ENCODE measurements around the gene ADGRB2. TPM values are rescaled to one million over a fixed set of nuclear protein-coding genes. Genes with fewer than 3 reads are reported as not detected.

ADGRB2 gene
- total and polyA plus RNA-seq, 2 donors = 6.1 to 13.4 TPM

DNA sequence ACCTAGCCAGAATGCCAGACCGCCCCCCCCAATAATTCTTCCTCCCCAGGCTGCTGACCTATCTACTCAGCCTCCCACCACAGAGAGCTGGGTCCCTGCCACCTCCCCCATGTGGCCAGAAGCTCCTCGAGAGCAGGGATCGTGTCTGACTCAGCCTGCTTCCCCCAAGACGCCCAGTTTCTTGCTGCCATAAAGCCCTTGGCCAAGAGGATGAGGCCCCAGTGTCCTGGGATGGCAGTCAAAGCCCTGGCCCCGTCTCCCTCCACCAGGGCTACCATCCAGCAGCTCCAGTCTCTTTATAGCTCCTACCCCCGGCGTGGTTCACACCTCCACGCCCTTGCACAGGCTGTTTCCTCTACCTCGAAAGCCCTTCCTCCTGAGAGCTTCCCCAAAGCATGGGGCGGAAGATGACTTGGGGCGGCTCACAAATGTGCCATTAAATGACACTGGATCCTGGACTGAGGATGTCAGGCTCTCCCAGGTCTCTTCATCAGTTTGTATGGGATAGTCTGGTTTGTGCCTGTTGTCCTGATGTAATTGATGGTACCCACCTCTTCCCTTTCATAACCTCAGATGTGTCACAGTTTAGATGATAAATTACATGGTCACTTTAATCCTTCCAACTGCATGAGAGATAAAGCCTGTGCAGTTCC is 13.2 kb downstream of the ADGRB2 start:
- Histone ChIP-seq H3K36me3 (ENCODE audit: insufficient read depth) (no peaks in the 10 kb centered on the region), H3K27ac (ENCODE audit: low read depth) (no peak overlapping the region), H3K4me3 (ENCODE audit: low read depth, low read length) (no peak overlapping the region), H3K4me1 (ENCODE audit: insufficient read depth) (no peaks in the 10 kb centered on the region)
- no peak for DNase-seq (ENCODE audit: extremely low spot score)
- 56% methylated on average over 11 of the region's 11 CpGs for WGBS

DNA sequence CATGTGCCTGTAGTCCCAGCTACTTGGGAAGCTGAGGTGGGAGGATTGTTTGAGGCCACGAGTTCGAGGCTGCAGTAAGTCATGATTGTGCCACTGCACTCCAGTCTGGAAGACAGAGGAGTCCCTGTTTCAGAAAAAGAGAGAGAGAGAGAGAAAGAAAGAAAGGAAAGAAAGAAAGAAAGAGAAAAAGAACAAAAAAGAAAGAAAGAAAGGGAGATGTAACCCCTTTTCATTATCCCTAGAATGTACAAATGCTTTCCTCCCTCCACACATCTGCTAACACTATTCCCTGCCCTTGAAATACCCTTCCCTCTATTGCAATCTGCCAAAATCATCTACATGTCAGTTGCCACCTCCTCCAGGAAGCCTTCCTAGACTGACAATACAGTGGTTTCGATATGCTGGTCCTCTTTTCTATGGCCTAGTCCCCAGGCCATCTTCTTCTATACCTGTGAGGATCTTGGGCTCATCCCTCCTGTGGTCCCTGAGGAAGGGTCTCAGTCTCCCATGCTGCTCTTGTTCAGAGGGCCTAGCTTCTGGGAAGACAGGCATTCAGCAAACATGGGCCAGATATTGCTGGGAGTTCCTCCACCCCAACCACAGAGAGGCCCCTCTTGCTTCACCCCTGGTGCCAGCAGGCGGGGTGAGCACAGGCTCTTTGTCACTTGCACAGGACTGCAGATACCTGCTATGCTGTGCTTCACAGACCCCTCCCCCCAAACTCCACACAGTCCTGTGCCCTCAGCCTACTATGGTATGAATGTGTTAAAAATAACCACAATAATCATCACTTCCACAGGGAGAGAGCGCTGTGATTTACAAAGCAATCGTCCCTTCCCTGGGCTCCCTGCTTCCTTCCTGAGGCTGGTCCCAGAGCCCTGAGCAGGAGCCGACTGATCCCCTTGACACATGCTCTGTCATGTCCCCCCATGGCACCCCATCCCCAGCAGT is 14.1 kb downstream of the ADGRB2 start:
- no peaks in the 10 kb centered on the region for H3K36me3 ChIP-seq (ENCODE audit: insufficient read depth)
- H3K4me1 ChIP-seq (ENCODE audit: insufficient read depth) = no peaks in the 10 kb centered on the region
- DNase-seq (ENCODE audit: extremely low spot score) = no peak
- no peak overlapping the region for H3K4me3 ChIP-seq (ENCODE audit: low read depth, low read length)
- no peak overlapping the region for H3K27ac ChIP-seq (ENCODE audit: low read depth)
- WGBS = 79% methylated on average over 7 of the region's 7 CpGs

DNA sequence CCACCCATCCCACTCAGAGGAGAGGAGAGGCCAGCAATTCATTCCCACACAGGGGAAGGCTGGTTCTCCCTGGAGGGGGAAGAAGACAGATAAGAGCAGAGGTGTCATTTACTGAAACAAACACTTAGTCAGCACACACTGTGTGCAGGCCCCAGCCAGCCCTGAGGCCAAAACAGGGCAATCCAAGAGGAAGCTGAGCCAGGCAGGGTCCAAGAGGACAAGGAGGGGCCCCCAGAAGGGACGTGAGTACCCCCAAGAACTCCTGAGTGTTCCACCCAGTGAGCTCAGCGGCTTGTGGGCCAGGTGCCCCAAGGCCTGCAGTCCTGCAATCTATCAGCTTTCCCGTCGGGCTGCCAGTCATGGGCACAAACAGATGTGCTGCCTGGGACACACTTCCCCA is 15.8 kb downstream of the ADGRB2 start:
- Histone ChIP-seq H3K27ac (ENCODE audit: low read depth) (no peak overlapping the region), H3K4me1 (ENCODE audit: insufficient read depth) (no peaks in the 10 kb centered on the region), H3K4me3 (ENCODE audit: low read depth, low read length) (no peak overlapping the region), H3K36me3 (ENCODE audit: insufficient read depth) (no peaks in the 10 kb centered on the region)
- WGBS = 82% methylated on average over 4 of the region's 4 CpGs
- DNase-seq (ENCODE audit: extremely low spot score) = no peak

DNA sequence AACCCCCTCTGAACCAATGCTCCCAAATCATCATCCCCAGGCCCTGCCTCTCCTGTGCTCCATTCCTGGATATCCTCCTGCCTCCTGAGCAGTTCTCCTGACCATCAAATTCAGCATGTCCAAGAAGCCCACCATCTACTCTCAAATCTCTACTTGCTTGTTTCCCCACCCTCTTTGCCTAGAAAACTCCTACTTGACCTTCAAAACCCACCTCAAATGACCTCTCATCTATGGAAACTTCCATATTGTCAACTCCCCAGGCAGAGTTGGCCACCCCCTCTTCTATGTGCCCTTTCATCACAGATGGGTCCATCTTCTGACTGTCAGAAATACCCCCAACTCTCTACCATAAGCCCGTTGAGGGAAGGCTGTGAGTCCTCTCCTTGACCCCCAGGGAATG is 16.8 kb downstream of the ADGRB2 start:
- Histone ChIP-seq H3K27ac (ENCODE audit: low read depth) (no peak overlapping the region), H3K36me3 (ENCODE audit: insufficient read depth) (no peaks in the 10 kb centered on the region), H3K4me3 (ENCODE audit: low read depth, low read length) (no peak overlapping the region), H3K4me1 (ENCODE audit: insufficient read depth) (no peaks in the 10 kb centered on the region)
- no peak for DNase-seq (ENCODE audit: extremely low spot score)
- WGBS = 85% methylated on average over 1 of the region's 1 CpG

DNA sequence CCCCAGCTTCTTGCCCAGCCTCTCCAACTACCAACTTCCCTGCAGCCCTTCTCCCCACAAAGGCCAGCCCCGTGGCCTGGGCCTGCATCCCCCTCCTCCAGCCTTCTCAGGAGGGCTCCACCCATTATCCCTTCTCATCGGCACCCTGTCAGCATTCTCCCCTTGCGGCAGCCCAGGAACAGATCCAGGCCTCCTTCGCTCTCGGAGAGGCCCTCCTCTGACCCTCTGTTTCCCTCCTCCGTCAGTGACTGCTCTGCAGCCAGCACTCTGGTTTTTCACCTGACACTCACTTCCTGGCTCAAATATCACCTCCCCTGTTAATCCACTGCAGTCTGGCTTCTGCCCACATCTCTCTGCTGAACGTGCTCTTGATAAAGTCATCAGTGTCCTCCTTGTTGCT is 17.5 kb downstream of the ADGRB2 start:
- 33% methylated on average over 7 of the region's 7 CpGs for WGBS
- no peak for DNase-seq (ENCODE audit: extremely low spot score)
- H3K4me1 ChIP-seq (ENCODE audit: insufficient read depth) = no peaks in the 10 kb centered on the region

DNA sequence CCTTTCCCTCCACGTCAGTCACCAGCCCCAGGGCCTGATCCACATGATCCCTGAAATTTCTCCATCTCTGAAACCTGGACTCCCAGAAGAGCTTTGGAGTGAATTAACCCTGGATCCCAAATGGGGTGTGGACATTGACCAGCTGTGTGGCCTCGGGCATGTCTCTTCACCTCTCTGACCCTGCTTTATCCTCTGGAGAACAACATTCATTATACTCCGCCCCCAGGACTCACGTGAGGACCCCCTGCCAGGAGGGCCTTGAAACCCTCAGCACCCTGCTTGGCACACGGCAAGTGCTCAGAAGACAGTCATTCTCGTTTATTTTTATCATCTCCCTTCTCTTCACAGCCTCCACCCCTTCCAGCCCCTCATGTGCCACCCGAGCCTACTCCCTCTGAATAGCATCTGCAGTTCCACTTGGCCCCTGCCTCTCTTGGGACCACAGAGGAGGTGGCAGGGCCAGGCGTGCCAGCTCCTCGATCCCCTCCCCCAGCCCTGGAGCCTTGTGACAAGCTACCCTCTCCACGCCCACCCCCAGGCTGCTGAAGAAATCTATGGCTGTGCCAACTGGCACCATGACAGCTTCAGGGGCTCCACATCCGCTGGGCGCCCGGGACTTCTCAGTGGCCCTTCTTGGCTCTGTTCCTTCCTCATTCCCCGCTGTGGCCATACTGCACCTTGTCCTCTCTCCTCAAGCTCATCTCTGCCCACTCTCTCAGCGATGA is 18.0 kb downstream of the ADGRB2 start:
- DNase-seq (ENCODE audit: extremely low spot score) = no peak
- Histone ChIP-seq H3K4me1 (ENCODE audit: insufficient read depth) (no peaks in the 10 kb centered on the region), H3K36me3 (ENCODE audit: insufficient read depth) (no peaks in the 10 kb centered on the region), H3K4me3 (ENCODE audit: low read depth, low read length) (no peak overlapping the region), H3K27ac (ENCODE audit: low read depth) (no peak overlapping the region)
- 55% methylated on average over 15 of the region's 15 CpGs for WGBS

More for the DNA sequence above, 17.5 kb downstream of the ADGRB2 start:
- H3K4me3 ChIP-seq (ENCODE audit: low read depth, low read length) = no peak overlapping the region
- H3K36me3 ChIP-seq (ENCODE audit: insufficient read depth) = no peaks in the 10 kb centered on the region
- H3K27ac ChIP-seq (ENCODE audit: low read depth) = no peak overlapping the region

DNA sequence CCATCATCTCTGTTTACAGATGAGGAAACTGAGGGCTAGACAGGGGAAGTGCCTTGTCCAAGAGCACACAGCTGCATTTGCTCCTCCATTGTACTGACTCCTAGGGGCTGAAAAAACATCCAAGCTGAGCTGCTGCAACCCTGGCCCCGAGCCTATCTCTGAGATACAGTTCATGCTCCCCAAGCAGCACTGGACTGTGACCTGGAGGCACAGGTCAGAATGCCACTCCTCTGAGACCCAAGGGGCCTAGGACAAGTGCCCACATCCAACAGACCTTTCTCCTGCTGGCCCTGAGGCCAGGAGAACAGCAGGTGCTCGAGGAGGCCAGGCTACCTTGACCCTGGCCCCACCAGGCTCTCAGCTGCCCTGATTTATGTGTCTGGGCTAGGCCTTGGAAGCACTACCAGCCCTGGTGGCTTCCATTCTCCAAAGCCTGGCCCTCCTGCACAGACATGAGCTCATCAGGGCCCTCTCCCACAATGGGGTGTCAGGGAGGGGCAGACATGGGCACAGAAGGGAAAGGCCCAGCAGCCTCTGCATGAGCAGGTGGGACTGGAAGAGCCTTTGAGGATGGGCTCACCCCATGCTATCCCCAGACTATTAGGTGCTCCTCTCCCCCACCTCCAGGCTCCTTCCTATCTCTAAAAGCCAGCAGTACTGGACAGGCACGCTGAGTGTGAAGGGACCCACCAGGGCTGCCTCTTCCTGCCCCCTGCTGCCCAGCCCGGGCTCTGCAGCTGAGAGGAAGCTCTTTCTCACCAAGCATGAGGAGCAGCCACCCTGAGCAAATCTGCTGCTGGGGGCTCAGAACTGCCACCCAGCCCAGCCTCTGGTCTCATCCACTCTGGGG is 18.8 kb downstream of the ADGRB2 start:
- Histone ChIP-seq H3K4me3 (ENCODE audit: low read depth, low read length) (no peak overlapping the region), H3K4me1 (ENCODE audit: insufficient read depth) (no peaks in the 10 kb centered on the region), H3K27ac (ENCODE audit: low read depth) (no peak overlapping the region), H3K36me3 (ENCODE audit: insufficient read depth) (no peaks in the 10 kb centered on the region)
- WGBS = 50% methylated on average over 4 of the region's 4 CpGs
- DNase-seq (ENCODE audit: extremely low spot score) = no peak

DNA sequence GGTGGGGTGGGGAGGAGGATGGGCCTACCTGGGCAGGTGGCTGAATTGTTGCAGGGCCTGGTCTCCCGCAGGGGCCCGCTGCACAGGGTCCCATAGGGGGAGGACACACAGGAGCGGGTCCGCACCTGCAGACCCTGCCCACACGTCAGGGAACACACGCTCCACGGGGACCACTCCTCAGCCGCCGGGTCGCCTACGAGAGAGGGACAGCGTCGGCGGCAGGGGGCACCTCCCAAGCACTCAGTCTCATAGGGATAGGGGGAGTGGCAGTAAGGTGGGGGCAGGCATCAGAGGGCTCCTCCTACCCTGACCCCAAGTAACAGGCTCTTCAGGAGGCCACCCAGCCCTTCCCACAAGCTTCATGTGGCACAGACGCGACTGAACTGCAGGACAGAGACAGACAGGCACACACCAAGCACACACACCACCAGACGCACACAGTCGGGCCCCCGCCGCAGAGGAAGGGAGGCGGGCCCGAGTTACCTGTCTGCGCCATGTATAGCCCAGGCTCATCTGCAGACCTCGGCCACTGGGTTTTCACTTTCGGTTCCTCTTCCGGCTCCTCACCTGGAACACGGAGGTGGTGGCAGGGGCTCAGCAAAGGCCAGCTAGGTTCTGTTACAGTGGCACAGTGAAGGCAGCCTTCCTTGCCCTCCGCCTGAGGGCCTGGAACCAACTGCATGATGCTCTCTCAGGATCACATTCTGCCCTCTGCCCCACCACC is 19.8 kb downstream of the ADGRB2 start:
- H3K36me3 ChIP-seq (ENCODE audit: insufficient read depth) = no peaks in the 10 kb centered on the region
- DNase-seq (ENCODE audit: extremely low spot score) = no peak

DNA sequence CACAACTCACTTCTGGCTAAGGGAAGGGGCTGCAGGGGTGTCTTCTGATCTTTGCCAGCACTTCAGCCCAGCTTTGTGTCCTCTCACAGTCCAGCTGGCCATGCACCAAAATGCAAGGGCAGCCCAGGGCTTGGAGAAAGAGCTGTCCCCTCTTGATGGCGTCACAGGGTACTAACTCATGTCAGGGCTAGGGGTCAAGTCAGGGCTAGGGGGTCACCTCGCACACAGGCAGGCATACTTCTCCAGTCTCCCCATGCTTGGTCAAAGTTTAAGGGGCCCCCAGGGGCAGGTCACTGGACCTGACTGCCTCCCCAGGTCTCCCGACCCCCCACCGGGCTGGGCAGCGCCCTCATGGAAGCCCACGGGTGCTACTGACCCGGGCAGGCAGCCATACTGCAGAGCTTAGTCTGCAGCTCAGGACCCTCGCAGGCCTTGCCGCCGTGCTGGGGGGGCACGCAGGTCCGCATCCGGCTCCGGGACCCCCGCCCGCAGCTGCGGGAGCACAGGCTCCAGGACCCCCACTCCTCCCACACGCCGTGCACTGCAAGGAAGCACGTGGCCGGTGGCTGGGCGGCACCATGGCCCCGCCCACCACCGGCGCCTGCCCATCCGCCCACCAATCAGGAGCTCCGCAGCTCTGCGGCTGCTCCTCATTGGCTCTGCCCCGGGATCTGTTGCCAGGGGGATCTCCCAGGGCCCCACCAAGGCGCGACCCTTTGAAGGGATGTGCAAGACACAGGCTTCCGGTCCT is 21.5 kb downstream of the ADGRB2 start:
- DNase-seq (ENCODE audit: extremely low spot score) = no peak
- no peak overlapping the region for H3K4me3 ChIP-seq (ENCODE audit: low read depth, low read length)
- no peak overlapping the region for H3K27ac ChIP-seq (ENCODE audit: low read depth)
- no peaks in the 10 kb centered on the region for H3K36me3 ChIP-seq (ENCODE audit: insufficient read depth)
- WGBS = 87% methylated on average over 32 of the region's 32 CpGs
- H3K4me1 ChIP-seq (ENCODE audit: insufficient read depth) = no peaks in the 10 kb centered on the region

More for the DNA sequence above, 19.8 kb downstream of the ADGRB2 start:
- no peak overlapping the region for H3K27ac ChIP-seq (ENCODE audit: low read depth)
- 91% methylated on average over 28 of the region's 28 CpGs for WGBS
- no peak overlapping the region for H3K4me3 ChIP-seq (ENCODE audit: low read depth, low read length)
- no peaks in the 10 kb centered on the region for H3K4me1 ChIP-seq (ENCODE audit: insufficient read depth)

DNA sequence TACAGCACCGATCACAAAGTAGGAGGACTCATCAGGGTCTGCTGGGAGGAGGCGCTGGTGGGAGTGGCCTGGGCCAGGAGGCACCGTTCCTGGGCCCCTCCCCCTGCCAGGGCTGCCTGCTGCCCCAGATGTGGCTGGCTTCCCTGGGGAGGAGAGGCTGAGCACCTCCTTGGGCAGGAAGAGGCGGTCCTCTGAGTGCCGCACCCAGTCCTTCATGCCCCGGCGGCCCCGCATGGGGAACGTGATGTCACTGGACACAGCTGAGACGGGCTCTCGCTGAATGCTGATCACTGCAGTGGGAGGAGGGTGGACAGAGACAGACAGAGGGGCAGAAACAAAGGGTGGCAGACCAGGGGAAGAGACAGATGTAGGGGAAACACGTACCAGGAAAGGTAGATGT is 24.8 kb downstream of the ADGRB2 start:
- Histone ChIP-seq H3K4me1 (ENCODE audit: insufficient read depth) (no peaks in the 10 kb centered on the region), H3K36me3 (ENCODE audit: insufficient read depth) (no peaks in the 10 kb centered on the region), H3K4me3 (ENCODE audit: low read depth, low read length) (no peak overlapping the region), H3K27ac (ENCODE audit: low read depth) (no peak overlapping the region)
- WGBS = 58% methylated on average over 12 of the region's 12 CpGs
- no peak for DNase-seq (ENCODE audit: extremely low spot score)

DNA sequence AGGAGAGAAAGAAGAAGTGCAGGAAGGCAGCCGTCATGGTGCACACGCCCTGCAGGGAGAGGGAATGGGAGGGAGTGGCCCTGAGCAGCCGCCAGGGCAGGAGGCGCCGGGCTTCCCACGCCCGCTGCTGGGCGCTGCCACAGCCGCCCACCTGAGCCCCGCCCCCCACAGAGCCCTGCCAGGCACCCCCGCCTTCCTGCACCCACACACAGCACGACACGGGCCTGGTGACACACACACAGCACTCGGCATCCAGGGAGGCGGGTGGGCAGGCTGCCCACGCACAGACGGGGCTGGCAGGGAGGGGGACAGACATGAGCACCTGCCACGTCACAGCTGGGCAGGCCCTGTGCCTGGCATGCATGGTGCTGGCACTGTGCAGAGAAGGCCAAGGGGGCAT is 27.5 kb downstream of the ADGRB2 start:
- no peak overlapping the region for H3K27ac ChIP-seq (ENCODE audit: low read depth)
- H3K4me1 ChIP-seq (ENCODE audit: insufficient read depth) = no peaks in the 10 kb centered on the region
- H3K4me3 ChIP-seq (ENCODE audit: low read depth, low read length) = no peak overlapping the region
- no peaks in the 10 kb centered on the region for H3K36me3 ChIP-seq (ENCODE audit: insufficient read depth)
- WGBS = 82% methylated on average over 18 of the region's 18 CpGs
- no peak for DNase-seq (ENCODE audit: extremely low spot score)

DNA sequence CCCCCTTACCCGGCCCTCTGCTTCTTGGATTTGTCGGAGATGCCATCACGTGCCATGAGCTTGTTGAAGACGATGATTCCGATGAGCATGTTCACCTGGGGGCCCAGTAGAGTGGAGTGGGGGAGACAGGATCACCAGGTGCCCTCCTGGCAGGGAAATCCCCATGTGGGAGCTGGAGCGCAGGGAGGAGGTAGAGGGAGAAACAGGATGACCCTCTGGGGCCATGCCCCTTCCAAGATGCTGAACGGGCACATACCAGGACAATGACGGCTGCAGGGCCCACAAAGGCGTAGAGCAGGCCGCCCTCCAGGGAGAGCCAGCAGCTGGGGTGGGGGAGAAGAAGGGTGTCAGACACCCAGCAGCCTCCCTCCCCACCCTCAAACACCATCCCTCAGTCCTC is 28.6 kb downstream of the ADGRB2 start:
- no peak for DNase-seq (ENCODE audit: extremely low spot score)
- Histone ChIP-seq H3K36me3 (ENCODE audit: insufficient read depth) (no peaks in the 10 kb centered on the region), H3K4me1 (ENCODE audit: insufficient read depth) (no peaks in the 10 kb centered on the region), H3K27ac (ENCODE audit: low read depth) (no peak overlapping the region), H3K4me3 (ENCODE audit: low read depth, low read length) (no peak overlapping the region)
- 93% methylated on average over 10 of the region's 10 CpGs for WGBS

Data from urinary bladder (tissue), 4 donors.